ENCODE measurements around the gene ARRB2. TPM values are rescaled to one million over a fixed set of nuclear protein-coding genes. Genes with fewer than 3 reads are reported as not detected.

ARRB2 gene
- total RNA-seq, 1 experiment from 2014 or later: 25.1 TPM

DNA sequence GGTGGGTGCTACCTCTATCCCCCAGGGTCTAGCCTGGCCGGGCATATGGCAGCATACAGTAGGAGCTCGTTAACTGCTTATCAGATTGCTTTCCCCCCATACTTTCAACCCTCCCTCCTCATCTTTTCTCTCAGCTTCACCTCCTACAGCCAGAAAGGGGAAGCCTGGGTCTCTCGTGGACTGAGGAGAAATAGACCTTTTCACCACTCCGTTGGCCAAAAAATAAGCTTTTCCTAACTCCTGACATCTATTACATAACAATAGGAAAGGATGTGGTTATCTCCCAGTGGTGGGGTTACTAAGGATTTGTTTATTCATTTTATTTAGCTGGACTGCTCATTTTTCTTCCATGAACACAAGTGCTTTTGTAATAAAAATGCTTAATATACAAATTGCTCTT lies 38.3 kb downstream of the ARRB2 start:
- H3K27me3 Mint-ChIP-seq (ENCODE audit: insufficient read depth, unreplicated experiment): peaks cover 44% of the 10 kb centered on the region
- H3K4me1 Mint-ChIP-seq (ENCODE audit: insufficient read depth, unreplicated experiment): no peaks in the 10 kb centered on the region
- TF ChIP-seq, protein P1, sequence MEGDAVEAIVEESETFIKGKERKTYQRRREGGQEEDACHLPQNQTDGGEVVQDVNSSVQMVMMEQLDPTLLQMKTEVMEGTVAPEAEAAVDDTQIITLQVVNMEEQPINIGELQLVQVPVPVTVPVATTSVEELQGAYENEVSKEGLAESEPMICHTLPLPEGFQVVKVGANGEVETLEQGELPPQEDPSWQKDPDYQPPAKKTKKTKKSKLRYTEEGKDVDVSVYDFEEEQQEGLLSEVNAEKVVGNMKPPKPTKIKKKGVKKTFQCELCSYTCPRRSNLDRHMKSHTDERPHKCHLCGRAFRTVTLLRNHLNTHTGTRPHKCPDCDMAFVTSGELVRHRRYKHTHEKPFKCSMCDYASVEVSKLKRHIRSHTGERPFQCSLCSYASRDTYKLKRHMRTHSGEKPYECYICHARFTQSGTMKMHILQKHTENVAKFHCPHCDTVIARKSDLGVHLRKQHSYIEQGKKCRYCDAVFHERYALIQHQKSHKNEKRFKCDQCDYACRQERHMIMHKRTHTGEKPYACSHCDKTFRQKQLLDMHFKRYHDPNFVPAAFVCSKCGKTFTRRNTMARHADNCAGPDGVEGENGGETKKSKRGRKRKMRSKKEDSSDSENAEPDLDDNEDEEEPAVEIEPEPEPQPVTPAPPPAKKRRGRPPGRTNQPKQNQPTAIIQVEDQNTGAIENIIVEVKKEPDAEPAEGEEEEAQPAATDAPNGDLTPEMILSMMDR (IDR thresholded peaks at IDR 0.05; ENCODE audit: unreplicated experiment): no peak

DNA sequence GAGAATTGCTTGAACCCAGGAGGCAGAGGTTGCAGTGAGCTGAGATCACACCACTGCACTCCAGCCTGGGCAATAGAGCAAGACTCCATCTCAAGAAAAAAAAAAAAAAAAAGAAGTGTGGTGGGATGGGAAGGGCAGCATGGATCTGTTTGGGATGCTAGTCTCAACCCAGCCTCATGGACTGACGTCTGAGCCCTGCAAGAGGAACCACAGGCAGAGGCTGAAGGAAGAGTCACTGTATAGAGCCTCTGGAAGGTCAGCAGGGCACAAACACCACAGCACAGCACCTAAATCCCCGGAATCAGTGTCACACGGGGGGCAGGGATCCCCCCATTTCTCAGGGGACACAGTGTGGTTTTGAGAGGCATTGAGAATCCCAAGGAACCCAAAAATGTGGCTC lies 40.2 kb downstream of the ARRB2 start:
- CTCF ChIA-PET: interaction anchor here (0.6 kb wide), 1 partner anchor 39 kb away, joined by 5 read pairs; no protein-coding TSS in a partner anchor
- no peaks in the 10 kb centered on the region for H3K9me3 Mint-ChIP-seq (ENCODE audit: unreplicated experiment)

More for the DNA sequence above, 38.3 kb downstream of the ARRB2 start:
- Mint-ChIP-seq H3K9me3 (ENCODE audit: unreplicated experiment) (no peaks in the 10 kb centered on the region), H3K36me3 (ENCODE audit: insufficient read depth, unreplicated experiment) (no peaks in the 10 kb centered on the region), H3K4me3 (ENCODE audit: unreplicated experiment) (no peak overlapping the region), H3K27ac (ENCODE audit: low read depth, unreplicated experiment) (no peak overlapping the region)
- no peak for DNase-seq (ENCODE audit: unreplicated experiment)
- BruUV-seq (replicated peaks): no TSS peak
- ChIA-PET POLR2A (interaction anchor here (0.6 kb wide), 1 partner anchor 85 kb away, joined by 4 read pairs; no protein-coding TSS in a partner anchor), CTCF (interaction anchor here (0.6 kb wide), 1 partner anchor 153 kb away, joined by 3 read pairs; no protein-coding TSS in a partner anchor)
- intact Hi-C loops (cut with micrococcal nuclease): no loop called here

DNA sequence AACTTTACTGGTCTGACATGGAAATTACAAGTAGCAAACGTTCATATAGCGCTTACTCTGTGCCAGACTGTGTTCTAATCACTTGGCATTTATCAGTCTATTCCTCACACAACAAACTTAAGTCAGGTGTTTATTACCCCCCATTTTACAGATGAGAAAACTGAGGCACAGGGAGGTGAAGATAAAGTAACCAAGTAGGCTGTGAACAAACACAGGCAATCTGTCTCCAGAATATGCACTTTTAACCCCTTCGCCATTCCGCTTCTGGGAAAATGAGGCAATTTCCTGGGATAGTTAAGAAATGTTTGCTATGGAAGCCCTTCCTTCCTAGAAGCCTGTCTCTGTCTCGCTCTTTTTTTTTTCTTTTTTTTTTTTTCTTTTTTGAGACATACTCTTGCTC lies 41.5 kb downstream of the ARRB2 start:
- ChIA-PET POLR2A (interaction anchor here (0.6 kb wide), 1 partner anchor 151 kb away, joined by 3 read pairs; the partner anchor contains the start of gene CHRNE), CTCF (no interaction called here)
- DNase-seq (ENCODE audit: unreplicated experiment): peak; percentile 36
- TF ChIP-seq, protein P1 (IDR thresholded peaks at IDR 0.05; ENCODE audit: unreplicated experiment): no peak
- no TSS peak for BruUV-seq (replicated peaks)
- Mint-ChIP-seq H3K9me3 (ENCODE audit: unreplicated experiment) (no peaks in the 10 kb centered on the region), H3K27me3 (ENCODE audit: insufficient read depth, unreplicated experiment) (peaks cover 65% of the 10 kb centered on the region), H3K27ac (ENCODE audit: low read depth, unreplicated experiment) (no peak overlapping the region), H3K36me3 (ENCODE audit: insufficient read depth, unreplicated experiment) (no peaks in the 10 kb centered on the region), H3K4me3 (ENCODE audit: unreplicated experiment) (no peak overlapping the region), H3K4me1 (ENCODE audit: insufficient read depth, unreplicated experiment) (no peaks in the 10 kb centered on the region)
- intact Hi-C loops (cut with micrococcal nuclease): no loop called here

More for the DNA sequence above, 40.2 kb downstream of the ARRB2 start:
- H3K4me3 Mint-ChIP-seq (ENCODE audit: unreplicated experiment): no peak overlapping the region
- peaks cover 64% of the 10 kb centered on the region for H3K27me3 Mint-ChIP-seq (ENCODE audit: insufficient read depth, unreplicated experiment)
- intact Hi-C loops (cut with micrococcal nuclease): no loop called here
- POLR2A ChIA-PET: no interaction called here
- BruUV-seq (replicated peaks): no TSS peak
- no peak for DNase-seq (ENCODE audit: unreplicated experiment)
- TF ChIP-seq, protein P1 (IDR thresholded peaks at IDR 0.05; ENCODE audit: unreplicated experiment): no peak
- H3K4me1 Mint-ChIP-seq (ENCODE audit: insufficient read depth, unreplicated experiment): no peaks in the 10 kb centered on the region
- H3K27ac Mint-ChIP-seq (ENCODE audit: low read depth, unreplicated experiment): no peak overlapping the region
- H3K36me3 Mint-ChIP-seq (ENCODE audit: insufficient read depth, unreplicated experiment): no peaks in the 10 kb centered on the region

DNA sequence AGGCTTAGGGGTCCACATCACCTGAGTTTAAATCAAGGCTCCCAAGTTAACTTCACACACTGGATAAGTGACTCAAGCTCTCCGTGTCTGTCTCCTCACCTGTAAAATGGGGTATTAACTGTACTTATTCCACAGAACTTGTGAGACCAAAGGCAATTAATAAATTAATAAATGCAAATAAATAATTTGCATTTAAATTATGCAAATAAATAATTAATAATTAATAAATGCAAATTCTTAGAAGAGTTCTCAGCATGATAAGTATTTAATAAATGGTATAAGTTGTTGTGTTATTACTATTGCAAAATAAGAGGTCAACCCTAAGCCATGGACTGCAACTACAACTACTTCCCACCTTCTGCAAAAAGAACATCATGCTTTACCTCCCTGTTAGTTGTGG lies 43.0 kb downstream of the ARRB2 start:
- no peak overlapping the region for H3K27ac Mint-ChIP-seq (ENCODE audit: low read depth, unreplicated experiment)
- ChIA-PET POLR2A (interaction anchor here (0.6 to 1.6 kb wide), 3 partner anchors 15 to 43 kb away, joined by 3 to 4 read pairs (median 3); partner anchors contain the start of gene ARRB2), CTCF (no interaction called here)
- no TSS peak for BruUV-seq (replicated peaks)
- TF ChIP-seq, protein P1 (IDR thresholded peaks at IDR 0.05; ENCODE audit: unreplicated experiment): no peak
- H3K4me3 Mint-ChIP-seq (ENCODE audit: unreplicated experiment): no peak overlapping the region
- intact Hi-C loops (cut with micrococcal nuclease): no loop called here
- no peaks in the 10 kb centered on the region for H3K9me3 Mint-ChIP-seq (ENCODE audit: unreplicated experiment)
- H3K27me3 Mint-ChIP-seq (ENCODE audit: insufficient read depth, unreplicated experiment): peaks cover 63% of the 10 kb centered on the region
- H3K4me1 Mint-ChIP-seq (ENCODE audit: insufficient read depth, unreplicated experiment): no peaks in the 10 kb centered on the region
- DNase-seq (ENCODE audit: unreplicated experiment): no peak
- no peaks in the 10 kb centered on the region for H3K36me3 Mint-ChIP-seq (ENCODE audit: insufficient read depth, unreplicated experiment)

All from MCF 10A (cell line).